B cell (primary cell): ENCODE data around the gene BUD31. TPM values are rescaled to one million over a fixed set of nuclear protein-coding genes. Genes with fewer than 3 reads are reported as not detected.
A peak's percentile ranks its signal among the peaks of the same experiment; 100 is the strongest.

Experiments used
- ATAC-seq: fragments of 200-7000 bp; cut with Tn5 transposase; one replicate; pipeline ENCODE4 v1.10.0; 2021; ENCODE audit warnings: low read depth, mild to moderate bottlenecking, moderate number of reproducible peaks, moderate library complexity
- CTCF ChIA-PET: fragments of 350-600 bp; sonication (Branson Sonifier 250); formaldehyde crosslinking; loops from one replicate; lab custom pipeline; 2021; ENCODE audit warnings: antibody characterized with exemption, inconsistent platforms; lab: Charles Lee
- POLR2A ChIA-PET: fragments of 350-600 bp; sonication (Branson Sonifier 250); formaldehyde crosslinking; loops from one replicate; lab custom pipeline; 2021; ENCODE audit warnings: antibody characterized with exemption; lab: Charles Lee
- DNase-seq: peaks from one replicate; pipeline ENCODE4 v3.0.0; 2013
- H2AFZ ChIP-seq: 2 replicates; pipeline ENCODE4 v1.6.1; 2012; ENCODE audit warnings: mild to moderate bottlenecking, low read depth, low read length; ENCODE audit not compliant: insufficient read depth, poor library complexity, severe bottlenecking
- H3K27ac ChIP-seq, 2 donors: 1 replicate in 1 of 2; 2 replicates in 1 of 2; pipeline ENCODE4 v1.5.1; 2012 to 2013; ENCODE audit warnings: low read length in 2 of 2, mild to moderate bottlenecking in 2 of 2, moderate library complexity in 1 of 2
- H3K27me3 ChIP-seq, 4 experiments: fragments of 200-600 bp in 1 of 4; sonication (generic) in 1 of 4; replicated peaks in 1 of 4; 1 replicate in 2 of 4; 2 replicates in 2 of 4; pipeline versions ENCODE4 v1.6.1 to v1.7.0; 2013 to 2016; ENCODE audit warnings: low read length in 3 of 4, mild to moderate bottlenecking in 2 of 4, mixed read lengths in 1 of 4, moderate library complexity in 1 of 4; ENCODE audit not compliant: insufficient read depth in 4 of 4, control insufficient read depth in 3 of 4; ENCODE audit errors: control extremely low read depth in 1 of 4
- H3K36me3 ChIP-seq, 2 experiments: replicated peaks in 1 of 2; 1 replicate in 1 of 2; 2 replicates in 1 of 2; pipeline versions ENCODE4 v1.6.1 to v1.7.1; 2013; ENCODE audit warnings: low read length in 1 of 2; ENCODE audit not compliant: insufficient read depth in 2 of 2, control insufficient read depth in 1 of 2; ENCODE audit errors: control extremely low read depth in 1 of 2, extremely low read depth in 1 of 2
- H3K4me1 ChIP-seq, 2 donors: fragments of 200-600 bp in 1 of 2; sonication (generic) in 1 of 2; 1 replicate in 1 of 2; 2 replicates in 1 of 2; pipeline versions ENCODE4 v1.5.1 to v1.6.1; 2013 to 2017; ENCODE audit warnings: low read length in 2 of 2; ENCODE audit not compliant: control insufficient read depth in 2 of 2, insufficient read depth in 2 of 2
- H3K4me2 ChIP-seq: replicated peaks from 2 replicates; pipeline ENCODE3; 2012; ENCODE audit warnings: mild to moderate bottlenecking, low read depth, low read length; ENCODE audit not compliant: poor library complexity, severe bottlenecking
- H3K4me3 ChIP-seq, 5 experiments: fragments of 200-600 bp in 1 of 5; sonication (generic) in 1 of 5; 1 replicate in 3 of 5; 2 replicates in 2 of 5; pipeline versions ENCODE4 v1.5.1 to v1.7.0; 2011 to 2016; ENCODE audit warnings: low read length in 4 of 5, mild to moderate bottlenecking in 4 of 5, low read depth in 2 of 5, control low read depth in 1 of 5, moderate library complexity in 1 of 5; ENCODE audit not compliant: insufficient read depth in 1 of 5; ENCODE audit errors: control extremely low read depth in 1 of 5, extremely low read depth in 1 of 5
- H3K79me2 ChIP-seq: fragments of 200-600 bp; sonication (generic); one replicate; pipeline ENCODE4 v1.6.0; 2016; ENCODE audit warnings: low read length; ENCODE audit not compliant: control insufficient read depth, insufficient read depth
- H3K9ac ChIP-seq: fragments of 200-600 bp; sonication (generic); 2 replicates; pipeline ENCODE4 v1.6.1; 2017; ENCODE audit warnings: mild to moderate bottlenecking, low read length, moderate library complexity
- H3K9me3 ChIP-seq, 3 donors: one replicate each; pipeline versions ENCODE4 v1.6.1 to v1.7.1; 2013; ENCODE audit warnings: low read length in 2 of 3; ENCODE audit not compliant: control insufficient read depth in 2 of 3, insufficient read depth in 1 of 3; ENCODE audit errors: control extremely low read depth in 1 of 3
- H4K20me1 ChIP-seq: 2 replicates; pipeline ENCODE4 v1.6.0; 2012; ENCODE audit warnings: mild to moderate bottlenecking, low read length; ENCODE audit not compliant: insufficient read depth, control insufficient read depth, poor library complexity, severe bottlenecking
- H3K27ac Mint-ChIP-seq: one replicate; pipeline ENCODE4 v1.8.0; 2021; ENCODE audit warnings: mixed read lengths
- H3K27me3 Mint-ChIP-seq: one replicate; pipeline ENCODE4 v1.8.0; 2021; ENCODE audit warnings: mixed read lengths
- H3K4me1 Mint-ChIP-seq: one replicate; pipeline ENCODE4 v1.8.0; 2021; ENCODE audit warnings: mixed read lengths
- H3K4me3 Mint-ChIP-seq: one replicate; pipeline ENCODE4 v1.8.0; 2021; ENCODE audit warnings: mixed read lengths
- H3K9me3 Mint-ChIP-seq: one replicate; pipeline ENCODE4 v1.8.0; 2022; ENCODE audit warnings: mixed read lengths; ENCODE audit not compliant: insufficient read depth
- EZH2 ChIP-seq: IDR thresholded peaks from 2 replicates; pipeline ENCODE4 v1.6.1; 2012; ENCODE audit warnings: borderline replicate concordance, low read depth, mild to moderate bottlenecking, moderate library complexity, low read length; ENCODE audit not compliant: insufficient read depth, poor library complexity, severe bottlenecking
- WGBS: methylation state at CpG from one replicate; pipeline ENCODE4 v1.1.5; 2013; ENCODE audit warnings: missing lambda C conversion rate; ENCODE audit not compliant: insufficient coverage; 5-methylcytosine and 5-hydroxymethylcytosine counted together
- intact Hi-C: fragments of 100-400 bp; cut with micrococcal nuclease; formaldehyde crosslinking; loops from one replicate; pipeline ENCODE4 v1.10.0; 2022
- polyA plus RNA-seq: library from polyadenylated mRNA; depleted of rRNA; stranded (reverse); fragments of >200 nt; gene quantifications from 2 replicates; pipeline ENCODE4 v1.2.3, GENCODE V29; 2012
- total RNA-seq, 2 donors: library from RNA; stranded (reverse); fragments of 120-200 nt in 1 of 2; gene quantifications; 1 replicate in 1 of 2; 2 replicates in 1 of 2; pipeline versions ENCODE4 v1.2.3 to v1.2.4, GENCODE V29; 2013 to 2022
- TF ChIP-seq, protein P1 (sequence below): fragments of 200-600 bp; IDR thresholded peaks from one replicate; pipeline ENCODE4 v1.8.0; 2022; ENCODE audit warnings: antibody characterized with exemption, mild to moderate bottlenecking

The BUD31 gene
- total and polyA plus RNA-seq, 2 donors (not counting 1 experiment from before 2014, with no cell fraction given): 57.8 to 69.4 TPM

GRCh38 chr7:99363286-99363685 lies 45.5 kb upstream of the BUD31 start:
- no peaks in the 10 kb centered on the region for H3K79me2 ChIP-seq
- H3K4me1 Mint-ChIP-seq: peaks cover 1% of the 10 kb centered on the region
- ChIA-PET POLR2A (no interaction called here), CTCF (interaction anchor here (1.2 to 5.6 kb wide), 4 partner anchors 23 to 255 kb away, joined by 3 to 38 read pairs (median 16); partner anchors contain the start of genes BUD31 and PDAP1)
- H3K4me2 ChIP-seq: no peak overlapping the region
- no peak overlapping the region for H2AFZ ChIP-seq
- no peaks in the 10 kb centered on the region for H3K9me3 Mint-ChIP-seq
- no peaks in the 10 kb centered on the region for H3K9me3 ChIP-seq
- H3K4me3 ChIP-seq: no peak overlapping the region
- H3K9ac ChIP-seq: no peak overlapping the region
- ATAC-seq (no peak), DNase-seq (no peak)
- H3K27ac ChIP-seq: no peak overlapping the region
- TF ChIP-seq, protein P1, sequence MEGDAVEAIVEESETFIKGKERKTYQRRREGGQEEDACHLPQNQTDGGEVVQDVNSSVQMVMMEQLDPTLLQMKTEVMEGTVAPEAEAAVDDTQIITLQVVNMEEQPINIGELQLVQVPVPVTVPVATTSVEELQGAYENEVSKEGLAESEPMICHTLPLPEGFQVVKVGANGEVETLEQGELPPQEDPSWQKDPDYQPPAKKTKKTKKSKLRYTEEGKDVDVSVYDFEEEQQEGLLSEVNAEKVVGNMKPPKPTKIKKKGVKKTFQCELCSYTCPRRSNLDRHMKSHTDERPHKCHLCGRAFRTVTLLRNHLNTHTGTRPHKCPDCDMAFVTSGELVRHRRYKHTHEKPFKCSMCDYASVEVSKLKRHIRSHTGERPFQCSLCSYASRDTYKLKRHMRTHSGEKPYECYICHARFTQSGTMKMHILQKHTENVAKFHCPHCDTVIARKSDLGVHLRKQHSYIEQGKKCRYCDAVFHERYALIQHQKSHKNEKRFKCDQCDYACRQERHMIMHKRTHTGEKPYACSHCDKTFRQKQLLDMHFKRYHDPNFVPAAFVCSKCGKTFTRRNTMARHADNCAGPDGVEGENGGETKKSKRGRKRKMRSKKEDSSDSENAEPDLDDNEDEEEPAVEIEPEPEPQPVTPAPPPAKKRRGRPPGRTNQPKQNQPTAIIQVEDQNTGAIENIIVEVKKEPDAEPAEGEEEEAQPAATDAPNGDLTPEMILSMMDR: no peak
- TF ChIP-seq EZH2: no peak
- H3K27me3 ChIP-seq: no peaks in the 10 kb centered on the region
- 100% methylated on average over 1 of the region's 5 CpGs for WGBS
- H3K27me3 Mint-ChIP-seq: no peaks in the 10 kb centered on the region
- intact Hi-C loops: no loop called here
- no peak overlapping the region for H3K27ac Mint-ChIP-seq
- H3K36me3 ChIP-seq: peaks cover 0 to 62% of the 10 kb centered on the region in 2 experiments
- no peak overlapping the region for H3K4me3 Mint-ChIP-seq
- no peaks in the 10 kb centered on the region for H3K4me1 ChIP-seq
- H4K20me1 ChIP-seq: peaks cover 10% of the 10 kb centered on the region

GRCh38 chr7:99365318-99366141 lies 43.2 kb upstream of the BUD31 start:
- no peaks in the 10 kb centered on the region for H3K27me3 Mint-ChIP-seq
- H3K4me1 Mint-ChIP-seq: peaks cover 1% of the 10 kb centered on the region
- H3K27ac Mint-ChIP-seq: no peak overlapping the region
- no peaks in the 10 kb centered on the region for H3K9me3 ChIP-seq
- peak; percentile 96 for ATAC-seq
- ChIA-PET POLR2A (interaction anchor here (0.9 kb wide), 1 partner anchor 9 kb away, joined by 3 read pairs; the partner anchor contains the start of gene ARPC1B), CTCF (interaction anchor here (0.7 to 5.6 kb wide), 14 partner anchors 14 to 995 kb away, joined by 3 to 38 read pairs (median 5); partner anchors contain the start of genes BUD31, CPSF4, PDAP1 and PTCD1)
- no peak overlapping the region for H3K9ac ChIP-seq
- H3K4me3 ChIP-seq: no peak overlapping the region
- intact Hi-C loops: loop anchor here (1.0 kb wide), 2 partner anchors 22 to 43 kb away; partner anchors contain the start of genes BUD31 and PDAP1
- H4K20me1 ChIP-seq: peaks cover 10% of the 10 kb centered on the region
- no peaks in the 10 kb centered on the region for H3K9me3 Mint-ChIP-seq
- no peak overlapping the region for H3K4me3 Mint-ChIP-seq
- no peak overlapping the region for H2AFZ ChIP-seq
- H3K4me2 ChIP-seq: no peak overlapping the region
- 89% methylated on average over 10 of the region's 17 CpGs for WGBS
- no peaks in the 10 kb centered on the region for H3K4me1 ChIP-seq
- DNase-seq: peak; percentile 73
- no peaks in the 10 kb centered on the region for H3K27me3 ChIP-seq
- TF ChIP-seq, protein P1: peak; percentile 76
- no peak for TF ChIP-seq EZH2
- no peaks in the 10 kb centered on the region for H3K79me2 ChIP-seq
- no peak overlapping the region for H3K27ac ChIP-seq
- H3K36me3 ChIP-seq: peaks cover 0 to 48% of the 10 kb centered on the region in 2 experiments
